ENCODE measurements around the gene PPP1R18.
A peak's percentile ranks its signal among the peaks of the same experiment; 100 is the strongest.

Gene PPP1R18

DNA sequence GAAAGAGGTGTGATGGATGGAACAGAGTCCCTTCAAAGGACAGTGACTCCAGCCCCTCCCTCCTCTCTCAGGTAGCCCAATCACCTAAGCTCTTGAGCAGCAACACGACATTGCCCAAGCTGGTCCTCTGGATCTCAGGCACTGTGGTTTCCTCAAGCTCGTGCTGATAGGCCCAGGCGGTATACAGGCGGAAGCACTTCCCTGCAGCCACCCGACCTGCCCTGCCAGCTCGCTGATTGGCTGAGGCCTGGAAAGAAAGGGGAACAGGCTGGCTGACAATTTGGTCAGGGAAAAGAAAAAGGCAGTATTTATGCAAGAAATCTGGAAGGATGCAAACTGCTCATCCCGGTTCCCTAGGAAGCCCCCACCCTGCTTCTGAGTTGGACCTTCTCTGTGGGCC is 29.9 kb downstream of the PPP1R18 start:
- TF ChIP-seq, protein P1, sequence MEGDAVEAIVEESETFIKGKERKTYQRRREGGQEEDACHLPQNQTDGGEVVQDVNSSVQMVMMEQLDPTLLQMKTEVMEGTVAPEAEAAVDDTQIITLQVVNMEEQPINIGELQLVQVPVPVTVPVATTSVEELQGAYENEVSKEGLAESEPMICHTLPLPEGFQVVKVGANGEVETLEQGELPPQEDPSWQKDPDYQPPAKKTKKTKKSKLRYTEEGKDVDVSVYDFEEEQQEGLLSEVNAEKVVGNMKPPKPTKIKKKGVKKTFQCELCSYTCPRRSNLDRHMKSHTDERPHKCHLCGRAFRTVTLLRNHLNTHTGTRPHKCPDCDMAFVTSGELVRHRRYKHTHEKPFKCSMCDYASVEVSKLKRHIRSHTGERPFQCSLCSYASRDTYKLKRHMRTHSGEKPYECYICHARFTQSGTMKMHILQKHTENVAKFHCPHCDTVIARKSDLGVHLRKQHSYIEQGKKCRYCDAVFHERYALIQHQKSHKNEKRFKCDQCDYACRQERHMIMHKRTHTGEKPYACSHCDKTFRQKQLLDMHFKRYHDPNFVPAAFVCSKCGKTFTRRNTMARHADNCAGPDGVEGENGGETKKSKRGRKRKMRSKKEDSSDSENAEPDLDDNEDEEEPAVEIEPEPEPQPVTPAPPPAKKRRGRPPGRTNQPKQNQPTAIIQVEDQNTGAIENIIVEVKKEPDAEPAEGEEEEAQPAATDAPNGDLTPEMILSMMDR (IDR thresholded peaks at IDR 0.05; ENCODE audit: low read depth, low read length) = no peak
- TF ChIP-seq EZH2phosphoT487 (IDR thresholded peaks at IDR 0.05; ENCODE audit: low read depth) = no peak
- H3K36me3 ChIP-seq (replicated peaks; ENCODE audit: low read depth, low read length) = peaks cover 6% of the 10 kb centered on the region
- H3K27me3 ChIP-seq (ENCODE audit: low read depth, low read length) = no peaks in the 10 kb centered on the region
- H3K9ac ChIP-seq (ENCODE audit: low read length) = no peak overlapping the region
- H2AFZ ChIP-seq (ENCODE audit: low read depth, low read length) = no peak overlapping the region
- no peaks in the 10 kb centered on the region for H4K20me1 ChIP-seq (ENCODE audit: insufficient read depth, low read length)
- H3K27ac ChIP-seq (ENCODE audit: low read length) = no peak overlapping the region
- no peak overlapping the region for H3K4me2 ChIP-seq (ENCODE audit: low read length)
- H3K4me1 ChIP-seq (ENCODE audit: low read length) = peaks cover 1% of the 10 kb centered on the region; the same call in 1 of the 2 replicates
- H3K79me2 ChIP-seq (ENCODE audit: low read length) = no peaks in the 10 kb centered on the region
- no peak overlapping the region for H3K4me3 ChIP-seq (ENCODE audit: low read length)
- H3K9me3 ChIP-seq (ENCODE audit: insufficient read depth, low read length) = no peaks in the 10 kb centered on the region

DNA sequence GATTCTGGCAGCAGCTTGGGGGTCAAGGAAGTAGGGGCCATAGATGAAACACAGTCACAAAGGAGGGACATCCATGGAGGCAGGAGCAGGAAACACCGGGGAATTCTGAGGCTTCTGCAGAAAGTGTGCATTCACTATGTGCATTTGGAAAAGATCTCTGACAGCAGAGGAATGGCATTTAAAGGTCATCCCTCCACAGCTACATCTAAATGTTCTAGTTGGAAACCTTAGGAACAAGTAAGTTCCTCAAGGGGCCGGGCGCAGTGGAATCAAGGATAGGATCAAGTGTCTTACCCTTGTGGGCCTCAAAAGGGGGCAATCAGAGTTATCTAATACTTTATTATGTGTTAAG is 30.7 kb downstream of the PPP1R18 start:
- Histone ChIP-seq H4K20me1 (ENCODE audit: insufficient read depth, low read length) (no peaks in the 10 kb centered on the region), H2AFZ (ENCODE audit: low read depth, low read length) (no peak overlapping the region), H3K79me2 (ENCODE audit: low read length) (no peaks in the 10 kb centered on the region), H3K9me3 (ENCODE audit: insufficient read depth, low read length) (no peaks in the 10 kb centered on the region), H3K27ac (ENCODE audit: low read length) (no peak overlapping the region), H3K36me3 (replicated peaks; ENCODE audit: low read depth, low read length) (peaks cover 11% of the 10 kb centered on the region), H3K4me1 (ENCODE audit: low read length) (peaks cover 9% of the 10 kb centered on the region), H3K27me3 (ENCODE audit: low read depth, low read length) (no peaks in the 10 kb centered on the region), H3K9ac (ENCODE audit: low read length) (no peak overlapping the region), H3K4me3 (ENCODE audit: low read length) (no peak overlapping the region), H3K4me2 (ENCODE audit: low read length) (no peak overlapping the region)
- TF ChIP-seq, protein P1 (IDR thresholded peaks at IDR 0.05; ENCODE audit: low read depth, low read length) = no peak
- no peak for TF ChIP-seq EZH2phosphoT487 (IDR thresholded peaks at IDR 0.05; ENCODE audit: low read depth)

DNA sequence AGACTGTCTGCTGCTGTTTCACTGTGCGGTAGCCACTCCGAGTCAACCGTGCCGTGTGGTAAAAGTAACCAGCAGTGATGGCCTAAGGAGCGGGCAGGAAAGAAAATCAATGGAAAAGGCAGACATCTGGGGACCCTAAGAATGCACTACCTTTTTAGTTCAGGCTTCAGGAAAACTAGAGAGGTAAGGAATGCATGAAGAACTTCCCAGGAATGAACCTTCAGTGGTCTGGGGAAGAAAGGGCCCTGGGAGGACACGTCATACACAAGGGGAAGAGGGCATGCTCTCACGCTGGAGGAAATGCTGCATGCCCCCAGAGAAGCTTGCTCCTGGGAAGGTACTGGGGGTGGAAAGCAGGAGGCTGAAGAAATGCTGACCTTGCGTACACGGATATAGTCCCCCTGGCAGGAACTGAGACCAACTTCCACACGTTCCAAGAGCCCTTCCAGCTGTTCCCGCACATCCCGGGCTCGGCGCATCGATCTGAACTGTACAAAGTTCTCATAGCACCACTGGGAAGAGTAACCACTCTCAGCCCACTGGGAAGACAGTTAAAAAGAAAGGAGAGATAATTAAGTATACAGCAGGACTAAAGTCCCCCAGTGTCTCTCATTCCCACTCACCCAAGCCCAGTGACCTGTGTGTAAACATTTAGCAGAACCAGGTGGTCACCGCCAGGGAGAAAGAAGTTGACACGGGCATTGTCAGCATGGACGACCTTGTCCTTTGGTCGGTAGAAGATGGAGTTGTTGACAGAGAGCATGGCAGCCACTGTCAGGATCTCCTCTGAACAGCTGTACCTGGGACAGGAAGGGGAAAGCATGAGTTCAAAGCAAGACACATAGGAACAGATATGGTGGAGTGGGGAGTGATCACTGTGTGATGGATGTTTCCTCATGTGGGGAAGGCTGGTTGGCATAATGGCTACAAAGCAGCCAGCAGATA is 31.4 kb downstream of the PPP1R18 start:
- Histone ChIP-seq H3K4me1 (ENCODE audit: low read length) (peaks cover 10% of the 10 kb centered on the region), H3K36me3 (replicated peaks; ENCODE audit: low read depth, low read length) (peaks cover 11% of the 10 kb centered on the region), H4K20me1 (ENCODE audit: insufficient read depth, low read length) (no peaks in the 10 kb centered on the region), H3K27me3 (ENCODE audit: low read depth, low read length) (no peaks in the 10 kb centered on the region), H3K9me3 (ENCODE audit: insufficient read depth, low read length) (no peaks in the 10 kb centered on the region), H2AFZ (ENCODE audit: low read depth, low read length) (no peak overlapping the region), H3K27ac (ENCODE audit: low read length) (no peak overlapping the region), H3K9ac (ENCODE audit: low read length) (no peak overlapping the region), H3K79me2 (ENCODE audit: low read length) (no peaks in the 10 kb centered on the region), H3K4me2 (ENCODE audit: low read length) (no peak overlapping the region), H3K4me3 (ENCODE audit: low read length) (no peak overlapping the region)
- TF ChIP-seq, protein P1 (IDR thresholded peaks at IDR 0.05; ENCODE audit: low read depth, low read length) = no peak
- TF ChIP-seq EZH2phosphoT487 (IDR thresholded peaks at IDR 0.05; ENCODE audit: low read depth) = no peak

DNA sequence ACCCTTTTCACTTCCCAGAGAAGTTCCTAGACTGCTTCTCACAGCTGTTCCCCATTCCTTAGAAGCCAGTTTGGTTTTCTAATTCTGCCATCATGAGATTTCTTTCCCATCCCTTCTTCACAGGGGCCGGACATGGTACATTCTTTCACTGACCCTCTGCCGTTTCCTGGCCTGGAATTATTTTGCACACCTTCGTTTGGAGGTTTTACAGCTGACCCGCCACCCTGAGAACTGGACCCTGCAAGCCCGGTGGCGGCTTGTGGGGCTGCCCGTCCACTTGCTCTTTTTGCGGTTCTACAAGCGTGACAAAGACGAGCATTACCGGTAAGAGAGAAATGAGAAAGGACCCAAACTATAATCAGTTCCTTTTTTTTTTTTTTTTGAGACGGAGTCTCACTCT is 35.3 kb downstream of the PPP1R18 start:
- TF ChIP-seq, protein P1 (IDR thresholded peaks at IDR 0.05; ENCODE audit: low read depth, low read length) = no peak
- TF ChIP-seq EZH2phosphoT487 (IDR thresholded peaks at IDR 0.05; ENCODE audit: low read depth) = no peak
- Histone ChIP-seq H3K79me2 (ENCODE audit: low read length) (peaks cover 15% of the 10 kb centered on the region), H3K9me3 (ENCODE audit: insufficient read depth, low read length) (no peaks in the 10 kb centered on the region), H3K36me3 (replicated peaks; ENCODE audit: low read depth, low read length) (peaks cover 11% of the 10 kb centered on the region), H3K4me1 (ENCODE audit: low read length) (peaks cover 18% of the 10 kb centered on the region), H4K20me1 (ENCODE audit: insufficient read depth, low read length) (no peaks in the 10 kb centered on the region), H3K4me3 (ENCODE audit: low read length) (peak overlapping the region; percentile 54), H3K4me2 (ENCODE audit: low read length) (peak overlapping the region; percentile 63), H2AFZ (ENCODE audit: low read depth, low read length) (no peak overlapping the region), H3K27ac (ENCODE audit: low read length) (peak overlapping the region; percentile 77), H3K9ac (ENCODE audit: low read length) (peak overlapping the region; percentile 30; the same call in 1 of the 2 replicates), H3K27me3 (ENCODE audit: low read depth, low read length) (no peaks in the 10 kb centered on the region)
